Measurements from ENCODE around the gene C2CD4A.
A peak's percentile ranks its signal among the peaks of the same experiment; 100 is the strongest.

C2CD4A gene

GRCh38 chr15:62107571-62108121, 40.9 kb downstream of the C2CD4A start:
- DNase-seq, result no peak
- no peaks in the 10 kb centered on the region for H3K36me3 ChIP-seq (replicated peaks)
- TF ChIP-seq, protein P1, sequence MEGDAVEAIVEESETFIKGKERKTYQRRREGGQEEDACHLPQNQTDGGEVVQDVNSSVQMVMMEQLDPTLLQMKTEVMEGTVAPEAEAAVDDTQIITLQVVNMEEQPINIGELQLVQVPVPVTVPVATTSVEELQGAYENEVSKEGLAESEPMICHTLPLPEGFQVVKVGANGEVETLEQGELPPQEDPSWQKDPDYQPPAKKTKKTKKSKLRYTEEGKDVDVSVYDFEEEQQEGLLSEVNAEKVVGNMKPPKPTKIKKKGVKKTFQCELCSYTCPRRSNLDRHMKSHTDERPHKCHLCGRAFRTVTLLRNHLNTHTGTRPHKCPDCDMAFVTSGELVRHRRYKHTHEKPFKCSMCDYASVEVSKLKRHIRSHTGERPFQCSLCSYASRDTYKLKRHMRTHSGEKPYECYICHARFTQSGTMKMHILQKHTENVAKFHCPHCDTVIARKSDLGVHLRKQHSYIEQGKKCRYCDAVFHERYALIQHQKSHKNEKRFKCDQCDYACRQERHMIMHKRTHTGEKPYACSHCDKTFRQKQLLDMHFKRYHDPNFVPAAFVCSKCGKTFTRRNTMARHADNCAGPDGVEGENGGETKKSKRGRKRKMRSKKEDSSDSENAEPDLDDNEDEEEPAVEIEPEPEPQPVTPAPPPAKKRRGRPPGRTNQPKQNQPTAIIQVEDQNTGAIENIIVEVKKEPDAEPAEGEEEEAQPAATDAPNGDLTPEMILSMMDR (IDR thresholded peaks at IDR 0.05; ENCODE audit: low read depth, low read length, missing control alignments), result no peak
- H3K27me3 ChIP-seq (replicated peaks), result no peaks in the 10 kb centered on the region
- no peak overlapping the region for H3K27ac ChIP-seq
- H3K4me3 ChIP-seq (ENCODE audit: low read depth, low read length), result no peak overlapping the region
- in situ Hi-C loops (cut with HindIII; ENCODE audit: low pct_ligation_motif_present, low sequenced_read_pairs), result no loop called here

DNA sequence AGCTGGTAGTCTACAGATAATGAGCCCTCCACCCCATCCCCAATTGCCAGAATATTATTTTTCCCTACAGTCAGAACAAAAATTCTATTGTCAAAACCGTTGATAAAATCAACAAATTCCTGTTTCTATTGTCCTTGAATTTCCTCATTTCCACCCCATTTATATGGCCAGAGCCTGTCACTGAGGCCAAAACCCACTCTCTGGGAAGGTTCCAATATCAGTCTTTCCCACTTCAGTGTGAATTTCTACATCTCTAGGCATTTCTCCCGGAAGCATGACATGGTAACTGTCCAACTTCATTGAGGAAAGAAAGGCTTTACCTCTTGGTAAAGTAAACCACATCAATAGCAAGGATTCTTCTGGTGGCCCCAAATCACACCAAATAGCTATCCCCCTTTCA, 41.6 kb downstream of the C2CD4A start:
- Histone ChIP-seq H3K27ac (no peak overlapping the region), H3K36me3 (replicated peaks) (no peaks in the 10 kb centered on the region), H3K27me3 (replicated peaks) (no peaks in the 10 kb centered on the region), H3K4me3 (ENCODE audit: low read depth, low read length) (no peak overlapping the region)
- DNase-seq, result no peak
- TF ChIP-seq, protein P1 (IDR thresholded peaks at IDR 0.05; ENCODE audit: low read depth, low read length, missing control alignments), result no peak
- in situ Hi-C loops (cut with HindIII; ENCODE audit: low pct_ligation_motif_present, low sequenced_read_pairs), result no loop called here

DNA sequence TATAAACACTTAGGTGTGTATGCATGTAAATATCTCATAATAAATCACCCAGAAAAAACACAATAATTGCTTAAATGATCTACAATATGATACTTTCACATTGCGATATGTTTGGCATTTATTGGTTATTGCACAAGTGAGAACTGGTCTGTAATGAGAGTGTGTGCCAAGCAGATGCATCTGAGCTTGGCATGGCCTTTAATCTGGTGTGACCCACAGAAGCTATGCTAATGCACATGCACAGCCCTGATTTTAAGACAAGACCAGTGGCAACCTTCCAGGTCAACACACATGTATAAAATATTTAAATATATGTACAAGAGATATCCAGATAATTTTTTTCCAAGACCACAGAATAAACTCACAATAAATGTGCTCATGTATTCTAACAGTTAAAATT, 42.7 kb downstream of the C2CD4A start:
- H3K27ac ChIP-seq, result no peak overlapping the region
- no peak for DNase-seq
- no peak overlapping the region for H3K4me3 ChIP-seq (ENCODE audit: low read depth, low read length)
- no peaks in the 10 kb centered on the region for H3K36me3 ChIP-seq (replicated peaks)
- in situ Hi-C loops (cut with HindIII; ENCODE audit: low pct_ligation_motif_present, low sequenced_read_pairs), result no loop called here
- H3K27me3 ChIP-seq (replicated peaks), result no peaks in the 10 kb centered on the region
- TF ChIP-seq, protein P1 (IDR thresholded peaks at IDR 0.05; ENCODE audit: low read depth, low read length, missing control alignments), result no peak

DNA sequence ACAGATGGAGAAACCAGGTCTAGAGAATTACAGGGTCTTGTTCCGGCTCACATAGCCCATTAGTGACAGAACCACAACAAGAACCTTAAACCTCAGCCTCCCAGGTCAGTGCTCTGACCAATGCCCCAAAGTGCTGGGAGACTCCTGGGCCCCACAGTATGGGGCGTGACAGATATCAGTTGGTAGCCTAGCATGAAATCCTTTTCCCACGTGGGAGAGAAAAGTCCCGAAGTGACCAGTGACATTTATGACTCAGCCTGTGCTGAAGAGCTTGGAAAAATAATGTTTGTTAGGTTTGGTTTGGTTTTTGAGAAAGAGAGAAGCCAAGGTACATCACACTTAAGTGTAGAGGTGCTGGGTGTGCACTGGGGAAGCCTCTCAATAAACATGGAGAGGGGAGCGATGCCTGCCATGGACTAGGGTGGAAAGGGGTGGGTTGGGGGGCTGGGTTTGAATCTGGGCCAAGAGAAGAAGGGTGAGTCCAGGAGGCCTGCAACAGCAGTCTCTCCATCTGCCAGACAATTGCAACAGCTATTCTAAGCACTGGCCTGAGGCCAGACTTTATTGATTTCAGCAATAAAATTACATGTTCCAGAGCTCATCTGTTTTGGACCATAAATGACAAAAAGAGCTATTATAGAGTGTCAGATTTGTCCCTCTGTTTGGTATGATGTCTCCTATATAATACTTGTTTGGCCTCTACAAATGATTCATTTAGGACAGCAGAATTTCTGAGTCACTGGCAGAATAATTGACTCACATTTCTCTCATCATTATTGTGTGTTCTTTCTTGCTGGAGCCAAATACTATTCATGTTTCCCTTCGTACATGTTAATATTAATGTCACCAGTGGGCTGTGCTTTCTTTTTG, 43.4 kb downstream of the C2CD4A start:
- in situ Hi-C loops (cut with HindIII; ENCODE audit: low pct_ligation_motif_present, low sequenced_read_pairs), result no loop called here
- TF ChIP-seq, protein P1 (IDR thresholded peaks at IDR 0.05; ENCODE audit: low read depth, low read length, missing control alignments), result no peak
- H3K36me3 ChIP-seq (replicated peaks), result no peaks in the 10 kb centered on the region
- no peak overlapping the region for H3K27ac ChIP-seq
- no peaks in the 10 kb centered on the region for H3K27me3 ChIP-seq (replicated peaks)
- H3K4me3 ChIP-seq (ENCODE audit: low read depth, low read length), result no peak overlapping the region
- peak; percentile 34 for DNase-seq

DNA sequence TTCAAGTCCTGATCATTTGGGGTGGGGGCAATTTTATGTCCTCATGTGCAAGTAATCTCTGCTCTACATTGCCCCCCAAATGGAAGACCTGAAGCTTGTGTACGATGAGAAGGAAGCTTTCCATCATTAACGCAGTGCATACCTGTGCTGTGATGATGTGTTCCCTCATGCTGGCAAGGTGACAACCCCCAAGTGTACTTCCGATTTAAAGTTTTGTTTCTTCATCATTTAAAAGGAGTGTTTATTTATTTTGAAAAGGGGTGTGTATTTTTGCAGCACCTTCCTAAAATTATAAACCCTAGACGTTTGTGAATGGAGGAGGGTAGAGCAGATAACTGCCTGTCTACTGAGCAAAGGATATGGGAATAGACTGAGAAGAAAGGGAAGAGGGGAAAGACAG, 45.3 kb downstream of the C2CD4A start:
- no peak overlapping the region for H3K27ac ChIP-seq
- in situ Hi-C loops (cut with HindIII; ENCODE audit: low pct_ligation_motif_present, low sequenced_read_pairs), result no loop called here
- DNase-seq, result no peak

More for the DNA sequence above, 45.3 kb downstream of the C2CD4A start:
- TF ChIP-seq, protein P1 (IDR thresholded peaks at IDR 0.05; ENCODE audit: low read depth, low read length, missing control alignments), result no peak
- H3K36me3 ChIP-seq (replicated peaks), result no peaks in the 10 kb centered on the region
- H3K27me3 ChIP-seq (replicated peaks), result no peaks in the 10 kb centered on the region
- H3K4me3 ChIP-seq (ENCODE audit: low read depth, low read length), result no peak overlapping the region
